ENCODE results near the gene RAB11FIP5. TPM values are rescaled to one million over a fixed set of nuclear protein-coding genes. Genes with fewer than 3 reads are reported as not detected.

RAB11FIP5 gene
- total and polyA plus RNA-seq, 4 experiments from 2014 or later: 6.4 to 12.8 (median 11.2) TPM

- H3K27me3 Mint-ChIP-seq: no peaks in the 10 kb centered on the region
- Histone ChIP-seq H3K4me3 (ENCODE audit: low read length in 2 of 2) (no peak overlapping the region), H3K36me3 (ENCODE audit: insufficient read depth, low read length) (no peaks in the 10 kb centered on the region), H3K9me3 (ENCODE audit: control insufficient read depth in 1 of 2, low read length in 2 of 2) (no peaks in the 10 kb centered on the region), H3K4me1 (ENCODE audit: insufficient read depth, low read length) (no peaks in the 10 kb centered on the region), H3K27ac (ENCODE audit: low read depth, low read length) (no peak overlapping the region), H3K27me3 (ENCODE audit: insufficient read depth, low read length) (no peaks in the 10 kb centered on the region)
- ChIA-PET CTCF (ENCODE audit: partially characterized antibody) (interaction anchor here (0.8 to 8.1 kb wide), 16 partner anchors 7 to 191 kb away, joined by 3 to 143 read pairs (median 6); partner anchors contain the start of gene RAB11FIP5), POLR2A (ENCODE audit: partially characterized antibody) (no interaction called here)
- peaks cover 3 to 6% of the 10 kb centered on the region in 2 donors for H3K36me3 Mint-ChIP-seq
- H3K4me3 Mint-ChIP-seq: no peak overlapping the region
- DNase-seq: no peak
- H3K27ac Mint-ChIP-seq: no peak overlapping the region
- intact Hi-C loops (cut with micrococcal nuclease): no loop called here
- H3K9me3 Mint-ChIP-seq: no peaks in the 10 kb centered on the region
- peaks cover 0 to 8% (median 1%) of the 10 kb centered on the region in 4 donors for H3K4me1 Mint-ChIP-seq
Observed at GRCh38 chr2:73083886-73084800, 28.6 kb downstream of the RAB11FIP5 start.

- Histone ChIP-seq H3K36me3 (ENCODE audit: insufficient read depth, low read length) (no peaks in the 10 kb centered on the region), H3K27me3 (ENCODE audit: insufficient read depth, low read length) (no peaks in the 10 kb centered on the region), H3K27ac (ENCODE audit: low read depth, low read length) (no peak overlapping the region), H3K4me3 (ENCODE audit: low read length in 2 of 2) (no peak overlapping the region), H3K4me1 (ENCODE audit: insufficient read depth, low read length) (no peaks in the 10 kb centered on the region), H3K9me3 (ENCODE audit: control insufficient read depth in 1 of 2, low read length in 2 of 2) (no peaks in the 10 kb centered on the region)
- DNase-seq: no peak
- no peaks in the 10 kb centered on the region for H3K9me3 Mint-ChIP-seq
- CTCF ChIA-PET (ENCODE audit: partially characterized antibody): interaction anchor here (0.8 to 6.2 kb wide), 4 partner anchors 74 to 96 kb away, joined by 3 to 48 read pairs (median 12); no protein-coding TSS in a partner anchor
- H3K27ac Mint-ChIP-seq: no peak overlapping the region
- POLR2A ChIA-PET (ENCODE audit: partially characterized antibody): interaction anchor here (0.6 kb wide), 1 partner anchor 69 kb away, joined by 4 read pairs; no protein-coding TSS in a partner anchor
- no peak overlapping the region for H3K4me3 Mint-ChIP-seq
- H3K27me3 Mint-ChIP-seq: no peaks in the 10 kb centered on the region
- peaks cover 0 to 8% (median 1%) of the 10 kb centered on the region in 4 donors for H3K4me1 Mint-ChIP-seq
- H3K36me3 Mint-ChIP-seq: peaks cover 3 to 6% of the 10 kb centered on the region in 2 donors
- intact Hi-C loops (cut with micrococcal nuclease): no loop called here
Observed at GRCh38 chr2:73082523-73083410, 30.0 kb downstream of the RAB11FIP5 start.

DNA sequence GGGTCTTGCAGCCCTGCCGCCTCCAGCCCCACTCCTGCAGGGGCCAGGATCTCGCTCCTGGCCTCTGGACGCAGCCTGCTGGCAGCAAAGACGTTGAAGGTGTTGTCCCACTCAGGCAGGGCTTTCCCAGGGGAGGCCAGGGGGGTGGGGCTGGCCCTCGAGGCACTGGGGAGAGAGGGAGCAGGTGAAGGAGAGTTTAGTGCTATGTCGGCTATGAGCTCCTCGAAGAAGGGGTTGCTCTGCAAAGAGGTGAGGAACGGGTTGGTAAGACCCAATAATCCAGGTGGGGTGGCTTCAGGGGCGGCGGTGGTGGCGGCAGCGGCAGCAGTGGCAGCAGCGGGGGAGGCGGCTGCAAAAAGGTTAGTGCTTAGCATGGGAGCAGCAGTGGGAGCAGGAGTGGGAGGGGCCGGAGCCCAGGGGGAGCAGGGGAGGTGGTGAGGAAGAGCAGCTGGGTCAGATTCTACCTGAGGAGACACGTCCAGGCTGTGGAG, 31.5 kb downstream of the RAB11FIP5 start:
- DNase-seq: no peak
- Mint-ChIP-seq H3K4me1 (peaks cover 0 to 12% (median 1%) of the 10 kb centered on the region in 4 donors), H3K27me3 (no peaks in the 10 kb centered on the region), H3K27ac (no peak overlapping the region), H3K4me3 (no peak overlapping the region), H3K9me3 (no peaks in the 10 kb centered on the region), H3K36me3 (peaks cover 2 to 3% of the 10 kb centered on the region in 2 donors)
- intact Hi-C loops (cut with micrococcal nuclease): no loop called here
- Histone ChIP-seq H3K9me3 (ENCODE audit: control insufficient read depth in 1 of 2, low read length in 2 of 2) (no peaks in the 10 kb centered on the region), H3K36me3 (ENCODE audit: insufficient read depth, low read length) (no peaks in the 10 kb centered on the region), H3K4me3 (ENCODE audit: low read length in 2 of 2) (no peak overlapping the region), H3K4me1 (ENCODE audit: insufficient read depth, low read length) (no peaks in the 10 kb centered on the region), H3K27me3 (ENCODE audit: insufficient read depth, low read length) (no peaks in the 10 kb centered on the region), H3K27ac (ENCODE audit: low read depth, low read length) (no peak overlapping the region)
- POLR2A ChIA-PET (ENCODE audit: partially characterized antibody): interaction anchor here (1.0 kb wide), 1 partner anchor 10 kb away, joined by 3 read pairs; the partner anchor contains the start of gene SFXN5
- CTCF ChIA-PET (ENCODE audit: partially characterized antibody): interaction anchor here (1.0 to 3.2 kb wide), 4 partner anchors 89 to 131 kb away, joined by 3 to 20 read pairs (median 6); no protein-coding TSS in a partner anchor

DNA sequence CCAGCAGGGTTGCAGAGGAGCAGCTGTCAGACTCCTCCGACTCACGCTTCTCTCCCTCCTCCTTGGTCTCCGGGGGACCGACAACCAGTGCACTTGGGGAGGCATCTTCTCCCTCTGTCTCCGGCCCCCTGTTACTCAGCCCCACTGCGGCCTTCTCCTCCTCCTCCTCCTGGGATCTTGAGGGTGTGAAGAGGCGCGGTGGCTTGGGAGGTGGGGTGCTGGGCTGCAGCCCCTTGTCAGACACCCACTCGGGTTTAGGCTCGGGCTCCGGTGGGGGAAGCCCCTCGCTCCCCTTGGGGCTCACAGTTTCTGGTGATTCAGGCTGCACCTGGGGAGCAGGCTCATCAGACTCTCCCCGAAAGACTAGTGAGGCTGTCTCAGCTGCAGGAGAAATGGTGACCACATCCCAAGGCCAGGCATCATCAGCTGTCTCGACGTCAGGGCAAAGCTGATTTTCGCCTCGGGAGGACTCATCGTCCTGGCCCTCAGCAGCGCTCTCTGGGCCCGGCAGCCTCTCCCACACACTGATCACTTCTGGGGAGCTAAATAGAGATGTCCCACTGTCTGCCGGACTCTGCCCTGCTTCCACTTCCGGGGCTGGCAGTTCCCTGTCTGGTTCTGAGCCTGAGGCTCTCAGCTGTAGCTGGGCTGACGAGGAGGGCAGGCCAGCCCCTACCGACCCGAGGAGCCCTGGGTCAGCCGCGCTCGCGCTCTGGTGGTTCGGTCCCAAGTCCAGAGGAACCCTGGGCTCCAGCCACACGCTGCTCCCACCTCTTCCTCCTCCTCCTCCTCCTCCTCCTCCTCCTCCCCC, 32.2 kb downstream of the RAB11FIP5 start:
- Histone ChIP-seq H3K4me3 (ENCODE audit: low read length in 2 of 2) (no peak overlapping the region), H3K4me1 (ENCODE audit: insufficient read depth, low read length) (no peaks in the 10 kb centered on the region), H3K27ac (ENCODE audit: low read depth, low read length) (no peak overlapping the region), H3K9me3 (ENCODE audit: control insufficient read depth in 1 of 2, low read length in 2 of 2) (no peaks in the 10 kb centered on the region), H3K36me3 (ENCODE audit: insufficient read depth, low read length) (no peaks in the 10 kb centered on the region), H3K27me3 (ENCODE audit: insufficient read depth, low read length) (no peaks in the 10 kb centered on the region)
- Mint-ChIP-seq H3K36me3 (peaks cover 2 to 3% of the 10 kb centered on the region in 2 donors), H3K4me3 (no peak overlapping the region), H3K27ac (no peak overlapping the region), H3K4me1 (peaks cover 0 to 7% (median under 1%) of the 10 kb centered on the region in 4 donors), H3K27me3 (no peaks in the 10 kb centered on the region), H3K9me3 (no peaks in the 10 kb centered on the region)
- POLR2A ChIA-PET (ENCODE audit: partially characterized antibody): no interaction called here
- DNase-seq: no peak
- intact Hi-C loops (cut with micrococcal nuclease): no loop called here
- CTCF ChIA-PET (ENCODE audit: partially characterized antibody): interaction anchor here (1.2 to 3.2 kb wide), 2 partner anchors 89 to 97 kb away, joined by 3 to 10 read pairs; no protein-coding TSS in a partner anchor

- no peak overlapping the region for H3K27ac Mint-ChIP-seq
- intact Hi-C loops (cut with micrococcal nuclease): no loop called here
- CTCF ChIA-PET (ENCODE audit: partially characterized antibody): interaction anchor here (1.3 to 3.2 kb wide), 2 partner anchors 10 to 98 kb away, joined by 3 to 10 read pairs; no protein-coding TSS in a partner anchor
Observed at GRCh38 chr2:73079636-73080035, 33.1 kb downstream of the RAB11FIP5 start.

More at GRCh38 chr2:73079636-73080035, 33.1 kb downstream of the RAB11FIP5 start:
- no peak for DNase-seq
- Histone ChIP-seq H3K4me1 (ENCODE audit: insufficient read depth, low read length) (no peaks in the 10 kb centered on the region), H3K4me3 (ENCODE audit: low read length in 2 of 2) (no peak overlapping the region), H3K27ac (ENCODE audit: low read depth, low read length) (no peak overlapping the region), H3K36me3 (ENCODE audit: insufficient read depth, low read length) (no peaks in the 10 kb centered on the region), H3K9me3 (ENCODE audit: control insufficient read depth in 1 of 2, low read length in 2 of 2) (no peaks in the 10 kb centered on the region), H3K27me3 (ENCODE audit: insufficient read depth, low read length) (no peaks in the 10 kb centered on the region)
- H3K27me3 Mint-ChIP-seq: no peaks in the 10 kb centered on the region
- no peaks in the 10 kb centered on the region for H3K9me3 Mint-ChIP-seq
- H3K4me1 Mint-ChIP-seq: peaks cover 0 to 4% (median 0%) of the 10 kb centered on the region in 4 donors
- POLR2A ChIA-PET (ENCODE audit: partially characterized antibody): interaction anchor here (0.9 kb wide), 1 partner anchor 133 kb away, joined by 3 read pairs; no protein-coding TSS in a partner anchor
- H3K4me3 Mint-ChIP-seq: no peak overlapping the region
- peaks cover 2 to 3% of the 10 kb centered on the region in 2 donors for H3K36me3 Mint-ChIP-seq

All from CD4-positive, alpha-beta memory T cell (primary cell).